Smooth muscle cell (in vitro differentiated cells): ENCODE results near the gene ETFA. TPM values are rescaled to one million over a fixed set of nuclear protein-coding genes. Genes with fewer than 3 reads are reported as not detected.

Source experiments
- DNase-seq: peaks from one replicate; lab custom pipeline; 2025; ENCODE audit not compliant: unreplicated experiment; lab: John Stamatoyannopoulos, UW
- H2AFZ ChIP-seq: fragments of 200-600 bp; sonication (generic); 2 replicates; pipeline ENCODE4 v1.6.0; 2016; ENCODE audit warnings: antibody characterized with exemption, low read depth, mild to moderate bottlenecking
- H3F3A ChIP-seq: fragments of 200-600 bp; sonication (generic); 2 replicates; pipeline ENCODE4 v1.6.0; 2017; ENCODE audit warnings: antibody characterized with exemption, low read depth
- H3K27ac ChIP-seq: fragments of 200-600 bp; sonication (generic); 2 replicates; pipeline ENCODE4 v1.5.1; 2016; ENCODE audit warnings: low read depth, mild to moderate bottlenecking
- H3K27me3 ChIP-seq: fragments of 200-600 bp; sonication (generic); 2 replicates; pipeline ENCODE4 v1.6.1; 2016; ENCODE audit warnings: low read depth, mild to moderate bottlenecking
- H3K36me3 ChIP-seq: fragments of 200-600 bp; sonication (generic); 2 replicates; pipeline ENCODE4 v1.5.1; 2016; ENCODE audit warnings: low read depth
- H3K4me1 ChIP-seq: fragments of 200-600 bp; sonication (generic); 2 replicates; pipeline ENCODE4 v1.5.1; 2016; ENCODE audit warnings: low read depth
- H3K4me2 ChIP-seq: fragments of 200-600 bp; sonication (generic); 2 replicates; pipeline ENCODE4 v1.6.0; 2016; ENCODE audit warnings: mild to moderate bottlenecking
- H3K4me3 ChIP-seq: fragments of 200-600 bp; sonication (generic); 2 replicates; pipeline ENCODE4 v1.5.1; 2016; ENCODE audit warnings: mild to moderate bottlenecking
- H3K79me2 ChIP-seq: fragments of 200-600 bp; sonication (generic); 2 replicates; pipeline ENCODE4 v1.6.0; 2016; ENCODE audit warnings: low read depth, mild to moderate bottlenecking
- H3K9ac ChIP-seq: fragments of 200-600 bp; sonication (generic); 2 replicates; pipeline ENCODE4 v1.6.0; 2016; ENCODE audit warnings: low read depth
- H3K9me3 ChIP-seq: fragments of 200-600 bp; sonication (generic); replicated peaks from 2 replicates; pipeline ENCODE4 v1.5.1; 2016; ENCODE audit warnings: low read depth
- H4K20me1 ChIP-seq: fragments of 200-600 bp; sonication (generic); 2 replicates; pipeline ENCODE4 v1.6.0; 2016; ENCODE audit warnings: low read depth
- CTCF ChIP-seq: fragments of 200-600 bp; sonication (generic); IDR thresholded peaks from 2 replicates; pipeline ENCODE4 v1.5.1; 2017; ENCODE audit warnings: borderline replicate concordance, mild to moderate bottlenecking, antibody characterized with exemption; ENCODE audit not compliant: insufficient read depth, poor library complexity, severe bottlenecking
- WGBS: methylation state at CpG from one replicate; pipeline ENCODE4 v1.1.7; 2016; ENCODE audit warnings: low lambda C conversion rate; 5-methylcytosine and 5-hydroxymethylcytosine counted together
- polyA plus RNA-seq: library from polyadenylated mRNA; unstranded; fragments of >200 nt; fragmentation: Nextera tagmentation; extraction: Ambion mirVana; gene quantifications from 2 replicates; pipeline ENCODE4 v1.2.1, GENCODE V29; 2016
- total RNA-seq: library from RNA; depleted of rRNA; stranded (reverse); fragments of >200 nt; gene quantifications from 2 replicates; pipeline ENCODE4 v1.2.3, GENCODE V29; 2014

Gene ETFA
- total and polyA plus RNA-seq, 2 experiments from 2014 or later: 98.0 to 119 TPM

DNA sequence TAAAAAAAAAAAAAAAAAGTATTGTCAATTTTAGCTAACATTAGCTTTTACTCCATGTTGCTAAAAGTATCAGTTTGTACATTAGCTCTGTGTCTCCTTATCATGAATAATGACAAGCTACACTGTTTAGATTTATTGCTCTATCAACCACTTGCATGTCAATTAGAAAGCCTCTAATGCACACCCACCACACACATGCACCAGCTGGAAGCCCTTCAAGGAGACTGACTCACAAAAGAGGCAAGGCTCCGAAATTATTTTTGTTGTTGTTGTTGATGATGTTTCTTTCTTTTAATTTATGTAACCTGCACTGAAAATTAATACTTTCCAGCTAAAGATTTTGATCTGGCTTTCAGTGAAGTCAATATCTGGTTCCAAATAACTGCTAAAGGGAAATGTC is 71.5 kb downstream of the ETFA start:
- 96% methylated on average over 1 of the region's 1 CpG for WGBS
- Histone ChIP-seq H3K9ac (no peak overlapping the region), H3K4me2 (no peak overlapping the region), H3F3A (no peaks in the 10 kb centered on the region), H3K4me3 (no peak overlapping the region), H3K36me3 (peaks cover 4% of the 10 kb centered on the region), H3K9me3 (no peaks in the 10 kb centered on the region), H3K79me2 (no peaks in the 10 kb centered on the region), H4K20me1 (peaks cover 12% of the 10 kb centered on the region), H3K27ac (no peak overlapping the region), H3K4me1 (peaks cover 3% of the 10 kb centered on the region), H2AFZ (no peak overlapping the region), H3K27me3 (no peaks in the 10 kb centered on the region)
- TF ChIP-seq CTCF: no peak
- no peak for DNase-seq

DNA sequence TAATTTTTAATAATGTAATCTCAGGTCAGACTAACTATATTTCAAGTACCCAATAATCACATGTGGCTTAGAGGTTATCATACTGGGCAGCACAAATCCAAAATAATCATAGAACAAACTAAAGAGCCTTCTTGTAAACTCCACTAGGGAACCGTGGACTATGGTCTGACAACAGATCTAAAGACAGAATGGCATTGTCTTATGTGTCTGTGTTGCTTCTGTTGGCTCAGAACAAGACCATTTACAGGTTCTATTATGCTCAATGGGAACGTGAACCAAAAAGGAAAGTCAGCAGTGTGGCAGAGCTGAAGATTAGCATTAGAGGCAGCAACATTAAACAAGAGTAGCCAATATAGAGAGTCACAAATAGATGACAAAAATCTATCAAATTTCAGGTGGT is 74.9 kb downstream of the ETFA start:
- H4K20me1 ChIP-seq: peaks cover 23% of the 10 kb centered on the region
- no peaks in the 10 kb centered on the region for H3K27me3 ChIP-seq
- H2AFZ ChIP-seq: no peak overlapping the region
- TF ChIP-seq CTCF: no peak
- H3K79me2 ChIP-seq: no peaks in the 10 kb centered on the region
- no peak overlapping the region for H3K27ac ChIP-seq
- no peaks in the 10 kb centered on the region for H3F3A ChIP-seq
- no peaks in the 10 kb centered on the region for H3K9me3 ChIP-seq
- no peak overlapping the region for H3K4me3 ChIP-seq
- H3K4me1 ChIP-seq: peaks cover 11% of the 10 kb centered on the region
- no peak for DNase-seq
- no peaks in the 10 kb centered on the region for H3K36me3 ChIP-seq
- H3K4me2 ChIP-seq: no peak overlapping the region
- WGBS: 90% methylated on average over 2 of the region's 2 CpGs
- H3K9ac ChIP-seq: no peak overlapping the region

GRCh38 chr15:76235186-76235826 is 76.0 kb downstream of the ETFA start:
- Histone ChIP-seq H3K4me1 (peaks cover 11% of the 10 kb centered on the region), H3K36me3 (no peaks in the 10 kb centered on the region), H3K4me2 (no peak overlapping the region), H3K27ac (no peak overlapping the region), H3K27me3 (no peaks in the 10 kb centered on the region), H3K9ac (no peak overlapping the region), H2AFZ (no peak overlapping the region), H4K20me1 (peaks cover 23% of the 10 kb centered on the region), H3F3A (no peaks in the 10 kb centered on the region), H3K4me3 (no peak overlapping the region), H3K9me3 (no peaks in the 10 kb centered on the region), H3K79me2 (no peaks in the 10 kb centered on the region)
- 78% methylated on average over 3 of the region's 3 CpGs for WGBS
- no peak for DNase-seq
- peak; percentile 43 for TF ChIP-seq CTCF

GRCh38 chr15:76234337-76234889 is 76.9 kb downstream of the ETFA start:
- WGBS: 53% methylated on average over 4 of the region's 4 CpGs
- DNase-seq: no peak
- H3K79me2 ChIP-seq: no peaks in the 10 kb centered on the region
- H4K20me1 ChIP-seq: peaks cover 23% of the 10 kb centered on the region
- peaks cover 11% of the 10 kb centered on the region for H3K4me1 ChIP-seq
- H3F3A ChIP-seq: no peaks in the 10 kb centered on the region
- no peak overlapping the region for H3K9ac ChIP-seq
- no peaks in the 10 kb centered on the region for H3K36me3 ChIP-seq
- no peak overlapping the region for H2AFZ ChIP-seq
- no peak overlapping the region for H3K4me3 ChIP-seq
- no peak overlapping the region for H3K4me2 ChIP-seq
- TF ChIP-seq CTCF: no peak
- H3K27me3 ChIP-seq: no peaks in the 10 kb centered on the region
- H3K9me3 ChIP-seq: no peaks in the 10 kb centered on the region
- no peak overlapping the region for H3K27ac ChIP-seq
